Raji (cell line): ENCODE results near the gene RRP1B.

ENCODE experiments used
- POLR2A ChIP-seq: IDR thresholded peaks from 2 replicates; pipeline ENCODE4 v1.6.1; 2011; ENCODE audit warnings: low read depth, low read length, control low read depth; ENCODE audit not compliant: insufficient read depth

The RRP1B gene

GRCh38 chr21:43734928-43735229 is 75.5 kb downstream of the RRP1B start:
- no peak for TF ChIP-seq POLR2A

- TF ChIP-seq POLR2A: no peak
Observed at GRCh38 chr21:43735236-43736091, 76.1 kb downstream of the RRP1B start.

GRCh38 chr21:43736224-43736883 is 77.0 kb downstream of the RRP1B start:
- TF ChIP-seq POLR2A: no peak

GRCh38 chr21:43737158-43737950 is 78.0 kb downstream of the RRP1B start:
- TF ChIP-seq POLR2A: no peak

GRCh38 chr21:43739621-43740435 is 80.5 kb downstream of the RRP1B start:
- no peak for TF ChIP-seq POLR2A

- no peak for TF ChIP-seq POLR2A
Observed at GRCh38 chr21:43740497-43741156, 81.3 kb downstream of the RRP1B start.

- TF ChIP-seq POLR2A: no peak
Observed at GRCh38 chr21:43741423-43742096, 82.2 kb downstream of the RRP1B start.

- TF ChIP-seq POLR2A: no peak
Observed at GRCh38 chr21:43743947-43744346, 84.6 kb downstream of the RRP1B start.

- no peak for TF ChIP-seq POLR2A
Observed at GRCh38 chr21:43744725-43745124, 85.4 kb downstream of the RRP1B start.
